ENCODE data around the gene CYFIP1.
"Not testable (repeated sequence)": the region's sequence is repeated elsewhere in the genome, so short reads cannot be mapped to it uniquely, and the experiment has no call there.

CYFIP1 gene

DNA sequence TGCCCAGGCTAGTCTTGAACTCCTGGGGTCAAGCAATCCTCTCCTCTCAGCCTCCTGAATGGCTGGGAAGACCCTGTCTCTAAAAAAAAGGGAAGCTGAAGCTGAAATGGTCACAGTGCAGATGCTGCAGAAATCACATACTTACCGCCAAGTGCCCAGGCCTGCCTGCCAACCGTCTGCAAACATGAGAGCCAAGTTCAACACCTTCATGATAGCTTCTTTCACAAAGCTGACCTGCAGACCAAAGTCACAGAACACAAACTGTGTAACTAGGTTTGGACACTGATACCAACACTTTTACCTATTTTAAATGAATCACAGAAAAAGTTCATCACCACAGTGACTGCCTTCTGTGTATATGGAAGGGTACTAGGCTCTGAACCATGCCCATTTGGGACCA lies 22.8 kb upstream of the CYFIP1 start:
- in situ Hi-C loops (cut with HindIII; ENCODE audit: low sequenced_read_pairs): no loop called here
- TF ChIP-seq, protein P1, sequence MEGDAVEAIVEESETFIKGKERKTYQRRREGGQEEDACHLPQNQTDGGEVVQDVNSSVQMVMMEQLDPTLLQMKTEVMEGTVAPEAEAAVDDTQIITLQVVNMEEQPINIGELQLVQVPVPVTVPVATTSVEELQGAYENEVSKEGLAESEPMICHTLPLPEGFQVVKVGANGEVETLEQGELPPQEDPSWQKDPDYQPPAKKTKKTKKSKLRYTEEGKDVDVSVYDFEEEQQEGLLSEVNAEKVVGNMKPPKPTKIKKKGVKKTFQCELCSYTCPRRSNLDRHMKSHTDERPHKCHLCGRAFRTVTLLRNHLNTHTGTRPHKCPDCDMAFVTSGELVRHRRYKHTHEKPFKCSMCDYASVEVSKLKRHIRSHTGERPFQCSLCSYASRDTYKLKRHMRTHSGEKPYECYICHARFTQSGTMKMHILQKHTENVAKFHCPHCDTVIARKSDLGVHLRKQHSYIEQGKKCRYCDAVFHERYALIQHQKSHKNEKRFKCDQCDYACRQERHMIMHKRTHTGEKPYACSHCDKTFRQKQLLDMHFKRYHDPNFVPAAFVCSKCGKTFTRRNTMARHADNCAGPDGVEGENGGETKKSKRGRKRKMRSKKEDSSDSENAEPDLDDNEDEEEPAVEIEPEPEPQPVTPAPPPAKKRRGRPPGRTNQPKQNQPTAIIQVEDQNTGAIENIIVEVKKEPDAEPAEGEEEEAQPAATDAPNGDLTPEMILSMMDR (IDR thresholded peaks at IDR 0.05; ENCODE audit: low read depth, low read length): no peak
- no peak for DNase-seq (ENCODE audit: low read depth, low spot score)
- no peak overlapping the region for H3K4me3 ChIP-seq (ENCODE audit: low read depth, low read length)

GRCh38 chr15:22995795-22996194 lies 15.6 kb upstream of the CYFIP1 start:
- H3K4me3 ChIP-seq (ENCODE audit: low read depth, low read length): no peak overlapping the region
- TF ChIP-seq, protein P1 (IDR thresholded peaks at IDR 0.05; ENCODE audit: low read depth, low read length): no peak
- in situ Hi-C loops (cut with HindIII; ENCODE audit: low sequenced_read_pairs): no loop called here
- DNase-seq (ENCODE audit: low read depth, low spot score): no peak

GRCh38 chr15:22992024-22992326 lies 11.8 kb upstream of the CYFIP1 start:
- no peak overlapping the region for H3K4me3 ChIP-seq (ENCODE audit: low read depth, low read length)
- TF ChIP-seq, protein P1 (IDR thresholded peaks at IDR 0.05; ENCODE audit: low read depth, low read length): no peak
- in situ Hi-C loops (cut with HindIII; ENCODE audit: low sequenced_read_pairs): no loop called here
- DNase-seq (ENCODE audit: low read depth, low spot score): no peak

GRCh38 chr15:22989576-22990477 lies 9.7 kb upstream of the CYFIP1 start:
- TF ChIP-seq, protein P1 (IDR thresholded peaks at IDR 0.05; ENCODE audit: low read depth, low read length): no peak
- in situ Hi-C loops (cut with HindIII; ENCODE audit: low sequenced_read_pairs): no loop called here
- H3K4me3 ChIP-seq (ENCODE audit: low read depth, low read length): no peak overlapping the region
- no peak for DNase-seq (ENCODE audit: low read depth, low spot score)

DNA sequence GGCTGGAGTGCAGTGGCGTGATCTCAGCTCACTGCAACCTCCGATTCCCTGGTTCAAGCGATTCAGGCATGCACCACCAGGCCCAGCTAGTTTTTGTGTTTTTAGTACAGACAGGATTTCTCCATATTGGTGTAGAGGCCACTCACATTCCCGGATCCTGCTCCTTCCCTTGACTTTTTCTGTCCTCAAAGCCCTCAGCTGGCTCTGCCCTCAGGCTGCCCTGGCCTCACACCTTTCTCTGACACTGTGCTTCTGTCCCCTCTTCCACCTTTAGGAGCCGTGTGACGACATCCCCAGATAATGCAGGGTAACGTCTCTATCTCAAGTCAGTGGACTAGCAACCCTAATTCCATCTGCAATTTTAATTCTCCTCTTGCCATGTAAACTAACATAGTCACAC lies 8.6 kb upstream of the CYFIP1 start:
- in situ Hi-C loops (cut with HindIII; ENCODE audit: low sequenced_read_pairs): no loop called here
- H3K4me3 ChIP-seq (ENCODE audit: low read depth, low read length): no peak overlapping the region
- DNase-seq (ENCODE audit: low read depth, low spot score): no peak
- TF ChIP-seq, protein P1 (IDR thresholded peaks at IDR 0.05; ENCODE audit: low read depth, low read length): no peak

- DNase-seq (ENCODE audit: low read depth, low spot score); H3K4me3 ChIP-seq (ENCODE audit: low read depth, low read length); in situ Hi-C loops (cut with HindIII; ENCODE audit: low sequenced_read_pairs): not testable (repeated sequence)
Measured at GRCh38 chr15:22981931-22982330, 1.8 kb upstream of the CYFIP1 start.

- TF ChIP-seq, protein P1 (IDR thresholded peaks at IDR 0.05; ENCODE audit: low read depth, low read length): no peak
- DNase-seq (ENCODE audit: low read depth, low spot score): no peak
- H3K4me3 ChIP-seq (ENCODE audit: low read depth, low read length): peak overlapping the region; percentile 83
- in situ Hi-C loops (cut with HindIII; ENCODE audit: low sequenced_read_pairs): no loop called here
Measured at GRCh38 chr15:22981051-22981840, 1.1 kb upstream of the CYFIP1 start.
